Activated CD4-positive, alpha-beta T cell treated with anti-CD3 and anti-CD28 coated beads, Interleukin-2, amount 50 U/mL, for 16 hours (primary cell): ENCODE data around the gene VDAC1.
A peak's percentile ranks its signal among the peaks of the same experiment; 100 is the strongest.
"Not testable (repeated sequence)": the region's sequence is repeated elsewhere in the genome, so short reads cannot be mapped to it uniquely, and the experiment has no call there.

Source experiments
- DNase-seq: peaks from one replicate; pipeline ENCODE4 v3.0.0-alpha.2; 2020

VDAC1 gene

GRCh38 chr5:134004626-134005416 is at the start of gene VDAC1:
TSS of gene VDAC1 (minus strand) at chr5:134004975. CDS start at chr5:133993012, 11,963 bp downstream.
- DNase-seq = peak; percentile 82

- DNase-seq = no peak
Observed at GRCh38 chr5:134053840-134054338, 49.1 kb upstream of the VDAC1 start.

DNA sequence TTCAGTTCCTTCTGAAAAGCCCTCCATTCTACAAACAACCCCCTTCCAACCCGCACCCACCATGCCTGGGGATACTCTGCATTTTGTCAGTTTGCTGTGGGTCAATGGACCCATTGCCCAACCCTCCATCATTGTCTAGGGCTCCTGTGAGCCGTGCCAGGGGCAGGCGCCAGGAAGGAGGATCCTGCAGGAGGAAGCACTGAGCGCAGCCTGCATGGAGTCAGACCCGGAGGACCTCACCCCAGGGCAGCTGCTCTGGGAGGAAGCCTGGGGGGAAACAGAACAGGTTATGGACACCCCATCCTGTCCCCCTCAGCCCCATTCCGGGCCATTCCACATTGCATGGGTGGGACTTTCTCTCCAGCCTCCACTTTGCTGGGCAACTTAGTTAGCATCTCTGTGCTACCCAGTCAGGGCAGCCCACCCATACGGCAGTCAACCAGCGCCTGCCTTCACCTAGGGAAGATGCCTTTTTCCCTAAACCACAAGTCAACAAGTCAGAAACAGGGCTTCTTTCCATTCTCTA is 48.6 kb upstream of the VDAC1 start:
- no peak for DNase-seq

GRCh38 chr5:134051305-134051704 is 46.5 kb upstream of the VDAC1 start:
- no peak for DNase-seq

DNA sequence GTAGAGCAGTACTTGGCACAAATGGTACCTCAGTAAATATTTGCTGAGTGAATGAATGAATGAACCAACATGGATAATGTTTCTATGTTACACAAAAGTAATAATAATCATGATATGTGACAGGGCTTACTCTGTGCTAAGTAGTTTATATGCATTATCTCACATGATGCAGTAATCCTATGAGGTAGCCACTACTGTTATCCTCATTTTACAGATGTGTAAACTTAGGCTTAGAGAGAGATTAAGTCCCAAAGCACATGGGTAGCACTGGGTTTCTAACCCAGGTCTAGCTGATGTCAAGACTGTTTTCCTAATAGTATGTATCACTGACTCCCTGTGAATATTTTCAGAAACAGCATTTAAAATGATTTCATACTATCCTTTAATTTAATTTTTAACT is 44.1 kb upstream of the VDAC1 start:
- no peak for DNase-seq

DNA sequence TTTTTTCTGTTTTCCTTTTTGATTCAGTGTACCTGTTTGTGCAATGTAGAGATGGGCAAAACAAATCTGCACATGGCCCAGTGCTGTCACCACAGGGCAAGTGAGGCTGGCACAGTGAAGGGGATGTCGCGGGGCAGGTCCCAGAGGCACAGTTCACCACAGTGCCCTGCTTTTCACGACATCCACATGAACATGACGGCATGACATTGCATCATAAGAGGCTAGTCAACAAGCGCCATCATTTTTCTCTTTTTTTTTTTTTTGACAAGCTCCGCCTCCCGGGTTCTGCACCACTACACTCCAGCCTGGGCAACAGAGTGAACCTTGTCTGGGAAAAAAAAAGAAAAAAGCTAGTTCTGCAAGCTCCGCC is 42.9 kb upstream of the VDAC1 start:
- no peak for DNase-seq

DNA sequence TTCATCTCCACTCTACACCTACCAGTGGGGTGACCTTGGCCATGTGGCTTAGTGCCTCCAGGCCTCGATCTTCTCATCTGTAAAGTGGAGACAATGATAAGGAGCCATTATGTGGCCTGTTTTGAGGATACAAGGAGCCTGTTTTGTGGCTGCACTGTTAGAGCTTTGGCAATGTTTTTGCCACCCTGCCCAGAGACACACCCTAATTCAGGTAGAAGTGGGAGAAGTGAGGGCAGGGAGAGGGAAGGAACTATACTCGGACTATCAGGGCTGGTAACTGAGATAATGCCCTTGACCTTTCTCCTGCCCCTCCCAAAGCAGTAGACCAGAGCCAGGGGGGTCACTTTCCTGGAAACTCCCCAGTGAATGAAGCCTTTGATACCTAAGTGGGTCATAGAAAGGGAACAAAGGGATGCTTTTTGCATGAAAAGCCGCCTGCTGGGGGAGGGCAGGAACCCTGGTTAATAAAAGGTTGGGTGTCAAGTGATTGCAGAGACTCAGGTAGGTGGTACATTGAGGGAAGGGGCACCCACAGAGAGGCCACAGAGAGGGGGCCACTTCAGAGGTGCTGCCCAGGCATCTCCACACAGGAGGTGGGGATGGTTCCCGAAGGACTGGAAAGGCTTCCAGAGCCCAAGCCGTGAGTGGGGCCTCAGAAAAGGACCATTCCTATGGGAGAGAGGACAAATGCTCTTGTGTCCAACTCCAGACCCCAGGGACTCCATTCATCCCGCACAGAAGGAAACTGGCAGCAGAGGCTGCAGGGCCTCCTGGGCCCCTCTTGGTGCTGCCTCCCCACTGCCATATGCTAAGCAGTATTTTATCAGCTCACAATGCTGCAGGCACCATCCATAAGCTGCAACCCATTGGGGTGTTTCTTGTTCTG is 42.3 kb upstream of the VDAC1 start:
- DNase-seq = no peak

DNA sequence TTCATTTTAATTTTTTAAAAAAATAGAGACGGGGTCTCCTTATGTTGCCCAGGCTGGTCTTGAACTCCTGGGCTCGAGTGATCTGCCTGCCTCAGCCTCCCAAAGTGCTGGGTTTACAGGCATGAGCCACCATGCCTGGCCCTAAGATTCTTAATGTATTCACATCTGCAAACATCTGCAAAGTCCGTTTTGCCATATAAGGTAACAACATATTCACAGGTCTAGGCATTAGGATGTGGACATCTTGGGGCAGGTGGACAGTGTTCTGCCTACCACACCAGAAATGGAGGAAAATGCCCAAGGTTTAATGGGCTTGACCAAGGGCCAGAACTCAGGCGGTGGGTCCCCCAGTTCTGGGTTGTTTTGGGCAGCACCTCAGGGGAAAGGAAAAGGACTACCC is 41.6 kb upstream of the VDAC1 start:
- DNase-seq = no peak

- DNase-seq = no peak
Observed at GRCh38 chr5:134043793-134044792, 39.3 kb upstream of the VDAC1 start.

GRCh38 chr5:134041570-134042411 is 37.0 kb upstream of the VDAC1 start:
- DNase-seq = no peak

DNA sequence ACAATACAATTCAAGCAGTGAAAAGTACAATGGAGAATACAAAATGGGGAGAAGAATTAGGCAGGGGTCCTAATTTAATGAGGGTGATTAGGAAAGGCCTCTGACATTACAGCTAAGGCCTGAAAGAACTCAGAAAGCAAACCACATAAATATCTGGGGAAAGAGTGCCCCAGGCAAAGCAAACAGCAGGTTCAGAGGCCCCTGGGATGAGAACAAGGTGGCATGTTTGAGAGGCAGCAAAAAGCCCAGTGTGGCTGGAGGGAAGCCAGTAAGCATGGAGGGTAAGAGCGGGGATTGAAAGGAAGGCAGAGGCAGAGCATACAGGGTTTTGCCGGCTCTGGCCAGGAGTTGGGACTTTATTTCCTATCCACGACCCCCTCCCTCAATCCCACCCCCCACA is 33.4 kb upstream of the VDAC1 start:
- no peak for DNase-seq

DNA sequence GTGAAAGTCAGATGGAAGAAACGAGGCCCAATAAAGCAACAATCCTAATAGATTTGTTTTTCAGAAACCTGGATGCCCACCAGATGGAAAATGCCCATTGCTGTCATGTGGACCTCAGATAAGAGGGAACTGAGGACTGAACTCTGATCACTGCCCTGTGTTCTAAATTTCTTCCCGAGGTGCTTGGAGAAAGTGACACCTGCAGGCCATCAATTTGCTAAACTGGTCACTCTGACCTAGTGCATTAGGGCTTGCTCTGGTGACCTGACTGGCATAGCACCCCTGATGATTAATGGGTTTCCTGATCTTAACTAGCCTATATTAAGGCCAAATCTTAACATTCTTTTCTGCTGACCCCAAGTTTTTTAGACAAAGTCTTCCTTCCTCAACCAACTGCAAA is 32.4 kb upstream of the VDAC1 start:
- DNase-seq = no peak

- DNase-seq = no peak
Observed at GRCh38 chr5:134034326-134034725, 29.6 kb upstream of the VDAC1 start.

DNA sequence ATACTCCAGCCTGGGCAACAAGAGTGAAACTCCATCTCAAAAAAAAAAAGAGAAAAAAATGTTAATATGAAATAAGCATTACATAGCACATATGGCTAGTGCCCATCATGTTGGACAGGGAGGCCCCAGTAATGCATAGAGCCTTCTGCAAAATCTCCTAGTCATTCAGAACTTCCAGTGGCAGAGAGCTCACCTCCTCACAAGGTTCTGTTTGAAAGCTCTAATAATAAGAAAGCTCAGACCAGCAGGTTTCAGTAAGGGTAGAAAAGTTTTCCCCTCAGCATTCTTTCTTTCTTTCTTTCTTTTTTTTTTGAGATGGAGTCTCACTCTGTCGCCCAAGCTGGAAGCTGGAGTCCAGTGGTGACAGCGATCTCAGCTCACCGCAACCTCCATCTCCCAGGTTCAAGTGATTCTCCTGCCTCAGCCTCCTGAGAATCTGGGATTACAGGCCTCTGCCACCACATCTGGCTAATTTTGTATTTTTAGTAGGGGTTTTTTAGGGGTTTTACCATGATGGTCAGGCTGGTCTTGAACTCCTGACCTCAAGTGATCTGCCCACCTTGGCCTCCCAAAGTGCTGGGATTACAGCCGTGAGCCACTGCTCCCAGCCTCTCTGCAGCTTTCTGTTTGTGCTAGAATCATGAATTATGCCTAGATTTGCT is 25.7 kb upstream of the VDAC1 start:
- not testable (repeated sequence) for DNase-seq

DNA sequence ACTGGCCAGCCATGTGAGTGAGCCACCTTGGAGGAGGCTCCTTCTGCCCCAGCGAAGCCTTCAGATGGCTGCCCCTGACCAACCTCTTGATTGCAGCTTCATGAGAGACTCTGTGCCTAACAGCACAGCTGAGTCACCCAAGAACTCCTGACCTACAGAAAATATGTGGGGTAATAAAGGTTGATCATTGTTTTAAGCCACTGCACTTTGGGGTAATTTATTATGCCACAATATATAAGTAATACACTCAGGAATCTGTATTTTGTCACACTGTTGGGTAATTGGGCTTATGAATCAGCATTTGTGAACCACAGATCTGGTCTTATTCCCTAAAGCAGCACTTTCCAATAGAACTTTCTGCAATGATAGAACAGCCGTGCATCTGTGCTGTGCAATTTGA is 24.4 kb upstream of the VDAC1 start:
- no peak for DNase-seq

GRCh38 chr5:134028496-134028895 is 23.7 kb upstream of the VDAC1 start:
- DNase-seq = no peak

DNA sequence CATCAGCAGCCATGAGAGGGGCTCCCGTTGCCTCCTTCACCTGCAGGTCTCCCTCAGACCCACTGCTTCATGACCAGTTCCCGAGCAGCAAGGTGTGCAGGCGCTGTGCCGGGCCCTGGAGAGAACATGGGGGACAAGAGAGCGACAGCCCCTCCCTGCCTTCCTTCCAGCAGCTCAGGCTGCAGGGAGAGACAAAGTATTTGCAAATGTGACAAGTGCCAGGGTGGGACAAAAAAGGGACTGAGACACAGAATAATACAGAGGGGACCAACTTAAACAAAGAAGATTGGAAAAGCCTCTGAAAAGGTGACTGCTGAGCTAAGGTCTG is 22.5 kb upstream of the VDAC1 start:
- DNase-seq = no peak

DNA sequence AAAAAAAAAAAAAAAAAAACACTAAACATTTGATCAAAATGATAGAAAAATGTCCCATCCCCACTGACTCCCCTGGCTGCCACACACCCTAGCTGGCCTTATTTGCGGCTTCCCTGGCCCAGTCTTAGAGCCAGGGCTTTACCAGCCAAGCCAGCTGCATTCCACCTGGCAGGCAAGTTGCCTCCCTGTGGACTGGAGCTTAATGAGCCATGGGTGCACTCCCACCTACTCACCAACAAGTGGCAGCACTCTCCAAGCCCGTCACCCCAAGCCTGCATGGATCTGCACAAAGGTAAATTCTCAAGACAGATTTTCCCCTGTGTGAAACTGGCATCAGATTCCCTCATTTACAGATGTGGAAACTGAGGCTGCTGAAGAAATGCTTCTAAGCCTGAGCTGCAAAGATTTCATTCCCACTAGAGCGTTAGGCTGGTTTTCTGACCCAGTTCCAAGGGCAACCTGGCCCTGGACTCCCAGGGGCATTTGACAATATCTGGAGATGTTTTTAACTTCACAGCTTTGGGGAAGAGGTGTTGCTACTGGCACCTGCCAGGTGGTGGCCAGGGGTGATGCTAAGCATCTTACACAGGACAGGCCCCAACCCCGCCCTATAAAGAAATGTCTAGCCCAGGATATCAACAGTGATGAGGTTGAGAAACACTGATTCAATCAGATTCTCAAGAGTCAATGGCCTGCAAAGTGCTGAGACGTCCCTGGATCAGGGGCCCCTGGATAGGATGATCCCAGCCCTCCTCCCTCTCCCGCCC is 21.9 kb upstream of the VDAC1 start:
- DNase-seq = peak; percentile 37

- no peak for DNase-seq
Observed at GRCh38 chr5:134025786-134026185, 21.0 kb upstream of the VDAC1 start.

GRCh38 chr5:134024811-134025210 is 20.0 kb upstream of the VDAC1 start:
- no peak for DNase-seq
